Upper lobe of left lung (tissue), 4 donors: ENCODE data around the gene CLEC16A.

ENCODE experiments used
- CTCF ChIP-seq, 6 experiments: fragments of 450-650 bp in 4 of 6; fragments of 200-600 bp in 2 of 6; sonication (generic) in 2 of 6; IDR thresholded peaks; one replicate each; pipeline ENCODE4 v1.5.1; 2016 to 2019; ENCODE audit warnings: antibody characterized with exemption in 6 of 6
- EP300 ChIP-seq, 4 donors: sonication (generic); formaldehyde crosslinking; IDR thresholded peaks; one replicate each; pipeline ENCODE4 v1.5.1; 2017; ENCODE audit warnings: antibody characterized with exemption in 4 of 4, control low read depth in 2 of 4
- POLR2A ChIP-seq, 4 donors: fragments of 450-650 bp; IDR thresholded peaks; one replicate each; pipeline ENCODE4 v1.5.1; 2016 to 2017; ENCODE audit warnings: antibody characterized with exemption in 4 of 4, mild to moderate bottlenecking in 2 of 4
- POLR2AphosphoS5 ChIP-seq, 2 donors: sonication (generic); formaldehyde crosslinking; IDR thresholded peaks; one replicate each; pipeline ENCODE4 v1.5.1; 2017; ENCODE audit warnings: antibody characterized with exemption in 2 of 2

GRCh38 chr16:11224096-11224893 is 279.9 kb downstream of the CLEC16A start:
- TF ChIP-seq CTCF (IDR thresholded peaks at IDR 0.05) = peak in 1 of 6 experiments; percentile 11
- peak in 1 of 4 donors; percentile 62 for TF ChIP-seq POLR2A (IDR thresholded peaks at IDR 0.05)
- TF ChIP-seq POLR2AphosphoS5 (IDR thresholded peaks at IDR 0.05) = peak; percentile 96 to 98
- TF ChIP-seq EP300 (IDR thresholded peaks at IDR 0.05) = peak; percentile 95 to 100 (median 100)
